ENCODE data around the gene UCK2. TPM values are rescaled to one million over a fixed set of nuclear protein-coding genes. Genes with fewer than 3 reads are reported as not detected.

UCK2 gene
- total RNA-seq, 1 donor from 2014 or later = 14.7 TPM

DNA sequence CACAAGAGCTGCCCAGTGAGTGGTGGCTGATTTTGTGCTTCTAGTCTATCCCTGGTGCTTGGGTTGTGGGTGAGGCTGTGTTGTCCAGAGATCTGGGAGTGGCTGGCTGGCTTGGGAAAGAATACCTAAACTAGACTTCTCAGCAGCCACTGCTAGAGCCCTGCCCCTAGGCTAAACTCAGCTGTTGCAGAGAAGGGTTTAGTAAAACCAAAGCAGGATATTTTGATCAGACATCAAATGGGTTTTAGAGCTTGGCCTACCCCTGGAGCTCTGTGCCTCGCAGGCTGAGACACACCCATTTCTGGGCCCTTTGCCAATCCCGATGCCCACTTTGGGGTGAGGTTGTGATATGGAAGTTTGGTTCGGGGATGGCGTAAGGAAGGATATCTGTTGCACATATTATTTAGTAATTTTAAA, 88.5 kb downstream of the UCK2 start:
- DNase-seq (no peak), ATAC-seq (peak; percentile 45)
- peaks cover 5% of the 10 kb centered on the region for H3K4me1 ChIP-seq
- H3K4me3 ChIP-seq = no peak overlapping the region
- H3K9me3 ChIP-seq = no peaks in the 10 kb centered on the region
- no peak overlapping the region for H3K27ac ChIP-seq
- no peaks in the 10 kb centered on the region for H3K27me3 ChIP-seq
- intact Hi-C loops (cut with DNase I) = loop anchor here (10.0 kb wide), 1 partner anchor 311 kb away; no protein-coding TSS in a partner anchor
- TF ChIP-seq, protein P1, sequence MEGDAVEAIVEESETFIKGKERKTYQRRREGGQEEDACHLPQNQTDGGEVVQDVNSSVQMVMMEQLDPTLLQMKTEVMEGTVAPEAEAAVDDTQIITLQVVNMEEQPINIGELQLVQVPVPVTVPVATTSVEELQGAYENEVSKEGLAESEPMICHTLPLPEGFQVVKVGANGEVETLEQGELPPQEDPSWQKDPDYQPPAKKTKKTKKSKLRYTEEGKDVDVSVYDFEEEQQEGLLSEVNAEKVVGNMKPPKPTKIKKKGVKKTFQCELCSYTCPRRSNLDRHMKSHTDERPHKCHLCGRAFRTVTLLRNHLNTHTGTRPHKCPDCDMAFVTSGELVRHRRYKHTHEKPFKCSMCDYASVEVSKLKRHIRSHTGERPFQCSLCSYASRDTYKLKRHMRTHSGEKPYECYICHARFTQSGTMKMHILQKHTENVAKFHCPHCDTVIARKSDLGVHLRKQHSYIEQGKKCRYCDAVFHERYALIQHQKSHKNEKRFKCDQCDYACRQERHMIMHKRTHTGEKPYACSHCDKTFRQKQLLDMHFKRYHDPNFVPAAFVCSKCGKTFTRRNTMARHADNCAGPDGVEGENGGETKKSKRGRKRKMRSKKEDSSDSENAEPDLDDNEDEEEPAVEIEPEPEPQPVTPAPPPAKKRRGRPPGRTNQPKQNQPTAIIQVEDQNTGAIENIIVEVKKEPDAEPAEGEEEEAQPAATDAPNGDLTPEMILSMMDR (IDR thresholded peaks at IDR 0.05) = no peak
- H3K36me3 ChIP-seq = no peaks in the 10 kb centered on the region

DNA sequence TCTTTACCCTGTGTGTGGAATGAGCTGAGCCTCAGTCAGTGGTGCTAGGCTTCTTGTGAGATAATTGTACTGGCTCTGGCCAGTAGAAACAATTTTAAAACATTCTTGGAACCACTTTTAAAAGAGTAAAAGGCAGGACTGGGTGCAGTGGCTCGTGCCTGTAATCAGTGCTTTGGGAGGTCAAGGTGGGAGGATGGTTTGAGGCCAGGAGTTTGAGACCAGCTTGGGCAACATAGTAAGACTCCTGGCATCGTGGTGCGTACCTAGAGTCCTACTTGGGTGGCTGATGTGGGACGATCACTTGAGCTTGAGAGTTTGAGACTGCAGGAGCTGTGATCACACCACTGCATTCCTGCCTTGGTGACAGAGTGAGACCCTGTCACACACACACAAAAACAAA, 89.8 kb downstream of the UCK2 start:
- H3K4me1 ChIP-seq = no peaks in the 10 kb centered on the region
- intact Hi-C loops (cut with DNase I) = loop anchor here (10.0 kb wide), 1 partner anchor 312 kb away; no protein-coding TSS in a partner anchor
- no peaks in the 10 kb centered on the region for H3K36me3 ChIP-seq
- no peak for DNase-seq
- H3K27me3 ChIP-seq = no peaks in the 10 kb centered on the region
- H3K27ac ChIP-seq = no peak overlapping the region
- no peak for ATAC-seq
- no peaks in the 10 kb centered on the region for H3K9me3 ChIP-seq
- no peak overlapping the region for H3K4me3 ChIP-seq
- TF ChIP-seq, protein P1 (IDR thresholded peaks at IDR 0.05) = no peak

DNA sequence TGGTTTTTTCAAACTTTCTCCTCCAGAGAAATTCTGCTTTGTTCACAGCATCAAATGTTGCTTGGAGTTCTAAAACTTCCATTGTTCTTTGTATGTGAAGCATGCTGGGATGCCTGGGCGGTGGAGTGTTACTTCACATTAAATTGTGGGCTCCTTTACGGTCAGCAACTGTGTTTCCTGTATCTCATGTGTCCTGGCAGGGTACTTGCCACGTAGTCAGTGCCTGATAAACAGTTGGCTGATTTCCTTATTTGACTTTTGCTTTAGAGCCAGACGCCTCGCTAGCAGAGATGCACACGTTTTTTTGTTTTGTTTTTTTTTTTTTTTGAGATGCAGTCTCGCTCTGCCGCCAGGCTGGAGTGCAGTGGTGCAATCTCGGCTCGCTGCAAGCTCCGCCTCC, 96.7 kb downstream of the UCK2 start:
- intact Hi-C loops (cut with DNase I) = no loop called here
- no peaks in the 10 kb centered on the region for H3K4me1 ChIP-seq
- no peaks in the 10 kb centered on the region for H3K27me3 ChIP-seq
- ATAC-seq = no peak
- no peak overlapping the region for H3K4me3 ChIP-seq
- no peaks in the 10 kb centered on the region for H3K9me3 ChIP-seq
- H3K36me3 ChIP-seq = no peaks in the 10 kb centered on the region
- TF ChIP-seq, protein P1 (IDR thresholded peaks at IDR 0.05) = no peak
- no peak overlapping the region for H3K27ac ChIP-seq
- no peak for DNase-seq

DNA sequence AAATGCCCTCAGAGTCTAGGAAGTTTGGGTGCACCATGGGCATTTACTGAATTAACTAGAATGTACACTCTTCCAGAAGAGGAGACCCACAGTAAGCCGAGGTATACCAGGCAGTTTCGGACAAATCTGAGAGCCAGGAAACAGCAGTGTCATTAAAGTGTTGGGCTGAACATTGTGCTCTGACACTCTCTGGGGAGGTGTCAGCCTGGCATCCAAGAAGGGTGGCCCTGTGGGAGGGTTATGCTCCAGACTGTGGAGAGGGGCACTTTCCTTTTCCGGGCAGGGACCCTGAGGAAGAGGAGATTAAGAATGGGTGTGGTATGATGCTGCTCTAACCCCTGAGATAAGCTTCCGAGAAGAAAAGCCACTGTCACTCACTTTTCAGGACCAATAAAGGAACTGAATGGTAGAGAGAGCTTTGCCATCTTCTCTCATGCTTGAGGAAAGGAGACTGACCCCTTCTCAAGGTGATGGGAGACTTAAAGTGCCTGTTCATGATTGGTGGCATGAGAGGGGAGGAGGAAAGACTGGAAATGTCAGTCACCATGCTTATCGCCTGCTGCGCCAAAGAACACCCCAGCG, 98.2 kb downstream of the UCK2 start:
- no peaks in the 10 kb centered on the region for H3K27me3 ChIP-seq
- no peak overlapping the region for H3K27ac ChIP-seq
- intact Hi-C loops (cut with DNase I) = no loop called here
- H3K9me3 ChIP-seq = no peaks in the 10 kb centered on the region
- no peaks in the 10 kb centered on the region for H3K36me3 ChIP-seq
- H3K4me1 ChIP-seq = no peaks in the 10 kb centered on the region
- H3K4me3 ChIP-seq = no peak overlapping the region
- TF ChIP-seq, protein P1 (IDR thresholded peaks at IDR 0.05) = no peak
- no peak for ATAC-seq
- DNase-seq = no peak

DNA sequence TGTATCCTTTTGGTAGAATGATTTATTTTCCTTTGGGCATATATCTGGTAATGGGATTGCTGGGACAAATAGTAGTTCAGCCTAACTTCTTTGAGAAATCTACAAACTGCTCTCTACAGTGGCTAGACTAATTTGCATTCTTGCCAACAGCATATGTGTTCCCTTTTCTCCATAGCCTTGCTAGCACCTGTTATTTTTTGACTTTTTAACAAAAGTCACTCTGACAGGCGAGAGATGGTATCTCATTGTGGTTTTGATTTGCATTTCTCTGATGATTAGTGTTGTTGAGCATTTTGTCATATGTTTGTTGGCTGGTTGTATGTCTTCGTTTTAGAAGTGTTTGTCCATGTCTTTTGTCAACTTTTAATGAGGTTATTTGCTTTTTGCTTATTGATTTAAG, 99.8 kb downstream of the UCK2 start:
- ATAC-seq = no peak
- intact Hi-C loops (cut with DNase I) = no loop called here
- no peak for DNase-seq
- Histone ChIP-seq H3K4me3 (no peak overlapping the region), H3K27ac (no peak overlapping the region), H3K9me3 (no peaks in the 10 kb centered on the region), H3K4me1 (no peaks in the 10 kb centered on the region), H3K36me3 (no peaks in the 10 kb centered on the region), H3K27me3 (no peaks in the 10 kb centered on the region)
- TF ChIP-seq, protein P1 (IDR thresholded peaks at IDR 0.05) = no peak

Measured in upper lobe of right lung (tissue), 1 donor.